ENCODE results near the gene ISL1. TPM values are rescaled to one million over a fixed set of nuclear protein-coding genes. Genes with fewer than 3 reads are reported as not detected.

Gene ISL1
- 2.6 and 5.9 TPM in 2 replicates for total RNA-seq

DNA sequence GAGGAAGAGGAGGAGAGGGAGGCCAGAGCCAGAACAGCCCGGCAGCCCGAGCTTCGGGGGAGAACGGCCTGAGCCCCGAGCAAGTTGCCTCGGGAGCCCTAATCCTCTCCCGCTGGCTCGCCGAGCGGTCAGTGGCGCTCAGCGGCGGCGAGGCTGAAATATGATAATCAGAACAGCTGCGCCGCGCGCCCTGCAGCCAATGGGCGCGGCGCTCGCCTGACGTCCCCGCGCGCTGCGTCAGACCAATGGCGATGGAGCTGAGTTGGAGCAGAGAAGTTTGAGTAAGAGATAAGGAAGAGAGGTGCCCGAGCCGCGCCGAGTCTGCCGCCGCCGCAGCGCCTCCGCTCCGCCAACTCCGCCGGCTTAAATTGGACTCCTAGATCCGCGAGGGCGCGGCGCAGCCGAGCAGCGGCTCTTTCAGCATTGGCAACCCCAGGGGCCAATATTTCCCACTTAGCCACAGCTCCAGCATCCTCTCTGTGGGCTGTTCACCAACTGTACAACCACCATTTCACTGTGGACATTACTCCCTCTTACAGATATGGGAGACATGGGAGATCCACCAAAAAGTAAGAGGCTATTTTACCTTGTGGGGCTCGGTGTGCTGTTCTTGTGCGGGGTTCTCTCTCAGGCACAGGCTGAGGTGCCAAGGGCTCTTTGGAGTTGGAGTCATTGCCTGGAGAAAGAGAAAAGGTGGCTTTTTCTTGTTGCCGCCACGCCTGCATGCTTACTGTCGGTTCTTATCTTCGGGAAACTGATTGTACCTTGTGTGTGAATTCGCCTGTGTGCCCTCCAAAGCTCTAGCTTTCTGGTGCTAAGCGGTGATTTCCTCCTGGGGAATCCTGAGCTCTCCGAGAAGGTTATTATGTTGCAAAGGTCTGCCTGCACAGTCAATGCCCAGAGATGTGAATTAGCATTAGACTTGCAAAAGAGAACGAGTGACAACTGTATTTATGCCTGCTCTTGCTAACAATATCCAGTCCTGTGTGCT lies at the start of gene ISL1:
TSS of gene ISL1 (plus strand) at position 318 of the 991 bp plus-strand sequence. CDS start at position 542, 224 bp downstream.

